HepG2 (cell line): ENCODE measurements around the gene SAMD4A. TPM values are rescaled to one million over a fixed set of nuclear protein-coding genes. Genes with fewer than 3 reads are reported as not detected.

Source experiments
- ATAC-seq: fragments of 200-7000 bp; cut with Tn5 transposase; 3 replicates; pipeline ENCODE4 v1.9.1; 2020; ENCODE audit warnings: mild to moderate bottlenecking, moderate library complexity
- BruUV-seq: library from RNA; stranded (reverse); fragments of 400-500 nt; replicated peaks from 2 replicates; lab custom pipeline; 2021; lab: Mats Ljungman, UMichigan
- CTCF ChIA-PET: fragments of 300-600 bp; formaldehyde crosslinking; extraction: SDS; loops from one replicate; lab custom pipeline; 2021; ENCODE audit warnings: low total read pairs, inconsistent platforms, low intra/inter-chr PET ratio; lab: Yijun Ruan, JAX
- POLR2A ChIA-PET: fragments of 350-600 bp; sonication (Branson Sonifier 250); formaldehyde crosslinking; loops from one replicate; lab custom pipeline; 2020; ENCODE audit warnings: antibody characterized with exemption, inconsistent platforms; lab: Yijun Ruan, JAX
- DNase-seq: peaks from one replicate; pipeline ENCODE4 v3.0.0-alpha.2; 2015; ENCODE audit warnings: low spot score
- FAIRE-seq: peaks from 3 replicates; lab custom pipeline; 2011; peaks lifted over from hg19 to GRCh38; lab: Jason Lieb, UNC
- H2AFZ ChIP-seq: one replicate; pipeline ENCODE4 v1.6.1; 2011; ENCODE audit warnings: low read length, inconsistent platforms
- H3K27ac ChIP-seq: fragments of 300-600 bp; 3 replicates; pipeline ENCODE4 v1.8.0; 2011; ENCODE audit warnings: mixed run types, mild to moderate bottlenecking, mixed read lengths, low read length, inconsistent platforms; ENCODE audit not compliant: insufficient read depth; ENCODE audit errors: extremely low read length
- H3K27me3 ChIP-seq, 2 experiments: fragments of 200-600 bp in 1 of 2; 2 replicates in 1 of 2; 3 replicates in 1 of 2; pipeline versions ENCODE4 v1.6.0 to v1.8.0; 2011; ENCODE audit warnings: low read length in 2 of 2, mild to moderate bottlenecking in 2 of 2, moderate library complexity in 2 of 2, inconsistent platforms in 1 of 2; ENCODE audit not compliant: insufficient read depth in 2 of 2, control insufficient read depth in 1 of 2
- H3K36me3 ChIP-seq, 2 experiments: fragments of 200-600 bp in 1 of 2; replicated peaks in 1 of 2; 2 replicates in 1 of 2; 3 replicates in 1 of 2; pipeline versions ENCODE4 v1.5.1 to v1.8.0; 2011; ENCODE audit warnings: low read length in 2 of 2, inconsistent platforms in 1 of 2; ENCODE audit not compliant: insufficient read depth in 2 of 2, control insufficient read depth in 1 of 2
- H3K4me1 ChIP-seq: 2 replicates; pipeline ENCODE4 v1.5.1; 2012; ENCODE audit warnings: low read length, inconsistent platforms; ENCODE audit not compliant: insufficient read depth
- H3K4me2 ChIP-seq: 2 replicates; pipeline ENCODE4 v1.6.0; 2011; ENCODE audit warnings: low read depth, low read length, inconsistent platforms
- H3K4me3 ChIP-seq, 3 experiments: fragments of 200-600 bp in 1 of 3; sonication (generic), shearing (Covaris generic) in 1 of 3; replicated peaks in 1 of 3; 2 replicates each; pipeline ENCODE4 v1.5.1; 2011 to 2016; ENCODE audit warnings: low read length in 3 of 3, inconsistent platforms in 2 of 3, low read depth in 2 of 3, mild to moderate bottlenecking in 2 of 3, control low read depth in 1 of 3, mixed read lengths in 1 of 3; ENCODE audit not compliant: insufficient read depth in 1 of 3
- H3K79me2 ChIP-seq: one replicate; pipeline ENCODE4 v1.6.1; 2011; ENCODE audit warnings: low read length, inconsistent platforms; ENCODE audit not compliant: insufficient read depth
- H3K9ac ChIP-seq: 2 replicates; pipeline ENCODE4 v1.6.0; 2011; ENCODE audit warnings: mild to moderate bottlenecking, low read depth, low read length, inconsistent platforms; ENCODE audit not compliant: insufficient read depth
- H3K9me3 ChIP-seq: 2 replicates; pipeline ENCODE4 v1.5.1; 2012; ENCODE audit warnings: mild to moderate bottlenecking, low read length
- H4K20me1 ChIP-seq: 2 replicates; pipeline ENCODE4 v1.6.0; 2011; ENCODE audit warnings: inconsistent platforms, mild to moderate bottlenecking, low read length, moderate library complexity; ENCODE audit not compliant: insufficient read depth
- GFI1 ChIP-seq: sonication (generic); formaldehyde crosslinking; IDR thresholded peaks from 2 replicates; pipeline ENCODE4 v1.5.0; 2020; ENCODE audit warnings: missing genetic modification reagents, mild to moderate bottlenecking, borderline replicate concordance
- TRIM22 ChIP-seq: fragments of 450-650 bp; IDR thresholded peaks from 2 replicates; pipeline ENCODE4 v1.6.1; 2017
- ZFP37 ChIP-seq: sonication (generic); formaldehyde crosslinking; IDR thresholded peaks from 2 replicates; pipeline ENCODE4 v1.4.0; 2020; ENCODE audit warnings: missing genetic modification reagents, borderline replicate concordance
- ZFX ChIP-seq: sonication (generic); formaldehyde crosslinking; IDR thresholded peaks from 2 replicates; pipeline ENCODE4 v1.4.0; 2020; ENCODE audit warnings: mild to moderate bottlenecking, low read depth, missing genetic modification reagents, moderate library complexity
- ZNF343 ChIP-seq: sonication (generic); formaldehyde crosslinking; IDR thresholded peaks from 2 replicates; pipeline ENCODE4 v1.4.0; 2020; ENCODE audit warnings: mild to moderate bottlenecking, missing genetic modification reagents
- WGBS: methylation state at CpG from one replicate; pipeline ENCODE4 v1.1.6; 2017; ENCODE audit warnings: low lambda C conversion rate; 5-methylcytosine and 5-hydroxymethylcytosine counted together
- in situ Hi-C: cut with HindIII; loops from 2 replicates; pipeline ENCODE4 v1.10.0; 2017; ENCODE audit warnings: low pct_unique_long_range_greater_than_20kb; ENCODE audit not compliant: extremely low pct_ligation_motif_present
- intact Hi-C: fragments of 100-400 bp; cut with micrococcal nuclease; formaldehyde crosslinking; loops from one replicate; pipeline ENCODE4 v1.10.0; 2022; ENCODE audit not compliant: unreplicated experiment
- polyA plus RNA-seq, 8 experiments: library from polyadenylated mRNA; depleted of rRNA in 3 of 8; stranded (reverse) in 7 of 8; unstranded in 1 of 8; fragments of >200 nt; fragmentation: Illumina TruSeq in 4 of 8; extraction: Trizol in 4 of 8; gene quantifications; 2 replicates each; pipeline versions ENCODE4 v1.2.1 to v1.2.3, GENCODE V29; 2011 to 2016; ENCODE audit warnings: low read depth in 4 of 8, missing spikeins in 1 of 8, mixed read lengths in 1 of 8; ENCODE audit not compliant: insufficient read depth in 1 of 8
- total RNA-seq, 5 experiments: library from RNA; depleted of rRNA; stranded (reverse); fragments of >200 nt; fragmentation: Illumina TruSeq; extraction: Trizol; gene quantifications; 2 replicates each; pipeline ENCODE4 v1.2.3, GENCODE V29; 2016; ENCODE audit warnings: low read depth in 1 of 5
- TF ChIP-seq, protein P1 (sequence below): sonication (generic); formaldehyde crosslinking; IDR thresholded peaks from 2 replicates; pipeline ENCODE4 v1.4.0; 2020; ENCODE audit warnings: missing genetic modification reagents

Gene SAMD4A
- total and polyA plus RNA-seq, 2 of the 13 experiments (the other 11 are each of a cell fraction or from before 2014, with no cell fraction given), result 11.8 to 13.0 TPM

DNA sequence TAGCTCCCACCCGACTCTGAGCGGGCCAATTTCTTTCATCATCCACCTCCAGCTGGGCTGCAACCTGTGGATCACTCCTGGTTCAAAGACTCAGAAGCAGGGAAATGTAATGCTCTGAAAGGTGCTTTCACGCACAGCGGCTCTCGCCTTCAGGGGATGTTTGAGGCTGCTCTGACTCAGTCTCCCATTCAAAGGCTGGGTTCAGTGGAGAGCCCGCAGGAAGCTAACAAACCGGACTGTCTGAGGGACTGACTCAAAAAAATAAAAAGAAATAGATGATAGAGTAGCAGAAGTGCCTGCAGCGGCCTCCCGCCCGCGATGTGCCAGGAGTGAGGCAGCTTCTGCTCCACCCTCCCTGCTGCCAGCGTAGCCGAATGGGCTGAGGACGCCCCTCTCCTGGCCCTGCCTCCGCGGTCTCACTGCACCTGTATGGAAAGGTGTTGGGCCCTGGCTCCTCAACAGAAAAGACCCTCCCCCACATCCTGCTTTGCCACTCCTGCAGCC lies 237.7 kb downstream of the SAMD4A start:
- H3K9me3 ChIP-seq, result no peaks in the 10 kb centered on the region
- H3K4me3 ChIP-seq, result no peak overlapping the region
- in situ Hi-C loops, result loop anchor here (10.0 kb wide), 1 partner anchor 240 kb away; the partner anchor contains the start of gene SAMD4A
- ATAC-seq (no peak), DNase-seq (no peak), FAIRE-seq (no peak)
- no peaks in the 10 kb centered on the region for H3K36me3 ChIP-seq
- H3K9ac ChIP-seq, result no peak overlapping the region
- 71% methylated on average over 16 of the region's 16 CpGs for WGBS
- H3K4me1 ChIP-seq, result peaks cover 55% of the 10 kb centered on the region
- no TSS peak for BruUV-seq
- no peaks in the 10 kb centered on the region for H3K79me2 ChIP-seq
- ChIA-PET POLR2A (interaction anchor here (1.6 kb wide), 1 partner anchor 239 kb away, joined by 5 read pairs; no protein-coding TSS in a partner anchor), CTCF (no interaction called here)
- no peaks in the 10 kb centered on the region for H4K20me1 ChIP-seq
- intact Hi-C loops, result loop anchor here (5.0 to 10.0 kb wide), 3 partner anchors 88 to 307 kb away; partner anchors contain the start of gene SAMD4A
- H3K4me2 ChIP-seq, result 0 out of 2 replicates have a peak overlapping the region, but pooled peaks have one; percentile 10
- H2AFZ ChIP-seq, result no peak overlapping the region
- no peak for TF ChIP-seq ZFP37 (CRISPR knock-in tag)
- no peak for TF ChIP-seq ZNF343
- no peak for TF ChIP-seq ZFX (CRISPR knock-in tag)
- TF ChIP-seq, protein P1, sequence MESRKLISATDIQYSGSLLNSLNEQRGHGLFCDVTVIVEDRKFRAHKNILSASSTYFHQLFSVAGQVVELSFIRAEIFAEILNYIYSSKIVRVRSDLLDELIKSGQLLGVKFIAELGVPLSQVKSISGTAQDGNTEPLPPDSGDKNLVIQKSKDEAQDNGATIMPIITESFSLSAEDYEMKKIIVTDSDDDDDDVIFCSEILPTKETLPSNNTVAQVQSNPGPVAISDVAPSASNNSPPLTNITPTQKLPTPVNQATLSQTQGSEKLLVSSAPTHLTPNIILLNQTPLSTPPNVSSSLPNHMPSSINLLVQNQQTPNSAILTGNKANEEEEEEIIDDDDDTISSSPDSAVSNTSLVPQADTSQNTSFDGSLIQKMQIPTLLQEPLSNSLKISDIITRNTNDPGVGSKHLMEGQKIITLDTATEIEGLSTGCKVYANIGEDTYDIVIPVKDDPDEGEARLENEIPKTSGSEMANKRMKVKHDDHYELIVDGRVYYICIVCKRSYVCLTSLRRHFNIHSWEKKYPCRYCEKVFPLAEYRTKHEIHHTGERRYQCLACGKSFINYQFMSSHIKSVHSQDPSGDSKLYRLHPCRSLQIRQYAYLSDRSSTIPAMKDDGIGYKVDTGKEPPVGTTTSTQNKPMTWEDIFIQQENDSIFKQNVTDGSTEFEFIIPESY (CRISPR knock-in tag), result 0 out of 2 replicates have a peak, but pooled peaks have one; percentile 34
- TF ChIP-seq TRIM22, result no peak
- TF ChIP-seq GFI1 (CRISPR knock-in tag), result no peak
- H3K27ac ChIP-seq, result no peak overlapping the region
- no peaks in the 10 kb centered on the region for H3K27me3 ChIP-seq
